GM12801 (cell line): ENCODE measurements around the gene OTUB2.

Source experiments
- CTCF ChIP-seq: IDR thresholded peaks from one replicate; pipeline ENCODE4 v1.5.1; 2011; ENCODE audit warnings: control low read depth; ENCODE audit not compliant: insufficient read length; ENCODE audit errors: extremely low read depth

OTUB2 gene

GRCh38 chr14:94043756-94044475, 17.8 kb downstream of the OTUB2 start:
- TF ChIP-seq CTCF = no peak

- no peak for TF ChIP-seq CTCF
Observed at GRCh38 chr14:94044476-94045091, 18.4 kb downstream of the OTUB2 start.

- no peak for TF ChIP-seq CTCF
Observed at GRCh38 chr14:94045101-94045500, 19.0 kb downstream of the OTUB2 start.

GRCh38 chr14:94045563-94046345, 19.6 kb downstream of the OTUB2 start:
- TF ChIP-seq CTCF = no peak

- TF ChIP-seq CTCF = no peak
Observed at GRCh38 chr14:94046696-94047250, 20.6 kb downstream of the OTUB2 start.

- no peak for TF ChIP-seq CTCF
Observed at GRCh38 chr14:94047581-94047980, 21.4 kb downstream of the OTUB2 start.
